IPS-18c (cell line): Measurements from ENCODE around the gene RHOG.
"Not testable (repeated sequence)": the region's sequence is repeated elsewhere in the genome, so short reads cannot be mapped to it uniquely, and the experiment has no call there.

ENCODE experiments used
- H3K4me3 ChIP-seq: 2 replicates; pipeline ENCODE4 v1.7.0; 2013; ENCODE audit warnings: low read depth, mild to moderate bottlenecking, low read length, moderate library complexity; ENCODE audit not compliant: insufficient read depth
- H3K9me3 ChIP-seq: one replicate; pipeline ENCODE4 v1.6.1; 2013; ENCODE audit warnings: mild to moderate bottlenecking, low read length, moderate library complexity; ENCODE audit not compliant: control insufficient read depth, insufficient read depth

Gene RHOG

GRCh38 chr11:3825473-3826154, 15.1 kb downstream of the RHOG start:
- Histone ChIP-seq H3K4me3 (no peak overlapping the region), H3K9me3 (no peaks in the 10 kb centered on the region)

- Histone ChIP-seq H3K9me3 (no peaks in the 10 kb centered on the region), H3K4me3 (no peak overlapping the region)
These were observed 15.9 kb downstream of the RHOG start for GRCh38 chr11:3824714-3825472.

GRCh38 chr11:3823762-3824506, 16.8 kb downstream of the RHOG start:
- Histone ChIP-seq H3K4me3 (no peak overlapping the region), H3K9me3 (no peaks in the 10 kb centered on the region)

- no peaks in the 10 kb centered on the region for H3K9me3 ChIP-seq
- H3K4me3 ChIP-seq: no peak overlapping the region
These were observed 17.5 kb downstream of the RHOG start for GRCh38 chr11:3823303-3823702.

- Histone ChIP-seq H3K9me3 (no peaks in the 10 kb centered on the region), H3K4me3 (no peak overlapping the region)
These were observed 18.4 kb downstream of the RHOG start for GRCh38 chr11:3822312-3822711.

- Histone ChIP-seq H3K9me3 (no peaks in the 10 kb centered on the region), H3K4me3 (no peak overlapping the region)
These were observed 19.8 kb downstream of the RHOG start for GRCh38 chr11:3820971-3821370.

GRCh38 chr11:3817181-3817800, 23.5 kb downstream of the RHOG start:
- Histone ChIP-seq H3K4me3 (no peak overlapping the region), H3K9me3 (no peaks in the 10 kb centered on the region)

GRCh38 chr11:3816673-3817072, 24.1 kb downstream of the RHOG start:
- Histone ChIP-seq H3K9me3 (no peaks in the 10 kb centered on the region), H3K4me3 (no peak overlapping the region)

- no peak overlapping the region for H3K4me3 ChIP-seq
- H3K9me3 ChIP-seq: no peaks in the 10 kb centered on the region
These were observed 24.9 kb downstream of the RHOG start for GRCh38 chr11:3815845-3816244.

- not testable (repeated sequence) for H3K4me3 ChIP-seq, H3K9me3 ChIP-seq
These were observed 25.9 kb downstream of the RHOG start for GRCh38 chr11:3814832-3815231.

GRCh38 chr11:3810951-3811350, 29.8 kb downstream of the RHOG start:
- no peak overlapping the region for H3K4me3 ChIP-seq
- H3K9me3 ChIP-seq: no peaks in the 10 kb centered on the region

- H3K9me3 ChIP-seq: no peaks in the 10 kb centered on the region
- no peak overlapping the region for H3K4me3 ChIP-seq
These were observed 30.3 kb downstream of the RHOG start for GRCh38 chr11:3810446-3810845.

GRCh38 chr11:3809624-3809928, 31.2 kb downstream of the RHOG start:
- Histone ChIP-seq H3K4me3 (peak overlapping the region; percentile 62), H3K9me3 (no peaks in the 10 kb centered on the region)

GRCh38 chr11:3808861-3809623, 31.7 kb downstream of the RHOG start:
- H3K4me3 ChIP-seq: peak overlapping the region; percentile 62
- no peaks in the 10 kb centered on the region for H3K9me3 ChIP-seq

- no peaks in the 10 kb centered on the region for H3K9me3 ChIP-seq
- H3K4me3 ChIP-seq: peak within 1 kb of the TSS; percentile 62
These were observed 32.6 kb downstream of the RHOG start, which contains the start of gene PGAP2 for GRCh38 chr11:3807909-3808860. PGAP2 (plus strand) TSS chr11:3808560; CDS start chr11:3811260, 2,700 bp downstream.
